Stimulated activated CD4-positive, alpha-beta T cell treated with anti-CD3 and anti-CD28 coated beads, TNF-alpha, amount 100 ng/mL, for 4 hours (primary cell): ENCODE data around the gene MICAL3.
A peak's percentile ranks its signal among the peaks of the same experiment; 100 is the strongest.
"Not testable (repeated sequence)": the region's sequence is repeated elsewhere in the genome, so short reads cannot be mapped to it uniquely, and the experiment has no call there.

Source experiments
- DNase-seq, 3 experiments: peaks; one replicate each; pipeline ENCODE4 v3.0.0-alpha.2; 2020; ENCODE audit warnings: low read depth in 3 of 3

MICAL3 gene, protein sequence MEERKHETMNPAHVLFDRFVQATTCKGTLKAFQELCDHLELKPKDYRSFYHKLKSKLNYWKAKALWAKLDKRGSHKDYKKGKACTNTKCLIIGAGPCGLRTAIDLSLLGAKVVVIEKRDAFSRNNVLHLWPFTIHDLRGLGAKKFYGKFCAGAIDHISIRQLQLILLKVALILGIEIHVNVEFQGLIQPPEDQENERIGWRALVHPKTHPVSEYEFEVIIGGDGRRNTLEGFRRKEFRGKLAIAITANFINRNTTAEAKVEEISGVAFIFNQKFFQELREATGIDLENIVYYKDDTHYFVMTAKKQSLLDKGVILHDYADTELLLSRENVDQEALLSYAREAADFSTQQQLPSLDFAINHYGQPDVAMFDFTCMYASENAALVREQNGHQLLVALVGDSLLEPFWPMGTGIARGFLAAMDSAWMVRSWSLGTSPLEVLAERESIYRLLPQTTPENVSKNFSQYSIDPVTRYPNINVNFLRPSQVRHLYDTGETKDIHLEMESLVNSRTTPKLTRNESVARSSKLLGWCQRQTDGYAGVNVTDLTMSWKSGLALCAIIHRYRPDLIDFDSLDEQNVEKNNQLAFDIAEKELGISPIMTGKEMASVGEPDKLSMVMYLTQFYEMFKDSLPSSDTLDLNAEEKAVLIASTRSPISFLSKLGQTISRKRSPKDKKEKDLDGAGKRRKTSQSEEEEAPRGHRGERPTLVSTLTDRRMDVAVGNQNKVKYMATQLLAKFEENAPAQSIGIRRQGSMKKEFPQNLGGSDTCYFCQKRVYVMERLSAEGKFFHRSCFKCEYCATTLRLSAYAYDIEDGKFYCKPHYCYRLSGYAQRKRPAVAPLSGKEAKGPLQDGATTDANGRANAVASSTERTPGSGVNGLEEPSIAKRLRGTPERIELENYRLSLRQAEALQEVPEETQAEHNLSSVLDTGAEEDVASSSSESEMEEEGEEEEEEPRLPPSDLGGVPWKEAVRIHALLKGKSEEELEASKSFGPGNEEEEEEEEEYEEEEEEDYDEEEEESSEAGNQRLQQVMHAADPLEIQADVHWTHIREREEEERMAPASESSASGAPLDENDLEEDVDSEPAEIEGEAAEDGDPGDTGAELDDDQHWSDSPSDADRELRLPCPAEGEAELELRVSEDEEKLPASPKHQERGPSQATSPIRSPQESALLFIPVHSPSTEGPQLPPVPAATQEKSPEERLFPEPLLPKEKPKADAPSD (N-terminal part only)

DNA sequence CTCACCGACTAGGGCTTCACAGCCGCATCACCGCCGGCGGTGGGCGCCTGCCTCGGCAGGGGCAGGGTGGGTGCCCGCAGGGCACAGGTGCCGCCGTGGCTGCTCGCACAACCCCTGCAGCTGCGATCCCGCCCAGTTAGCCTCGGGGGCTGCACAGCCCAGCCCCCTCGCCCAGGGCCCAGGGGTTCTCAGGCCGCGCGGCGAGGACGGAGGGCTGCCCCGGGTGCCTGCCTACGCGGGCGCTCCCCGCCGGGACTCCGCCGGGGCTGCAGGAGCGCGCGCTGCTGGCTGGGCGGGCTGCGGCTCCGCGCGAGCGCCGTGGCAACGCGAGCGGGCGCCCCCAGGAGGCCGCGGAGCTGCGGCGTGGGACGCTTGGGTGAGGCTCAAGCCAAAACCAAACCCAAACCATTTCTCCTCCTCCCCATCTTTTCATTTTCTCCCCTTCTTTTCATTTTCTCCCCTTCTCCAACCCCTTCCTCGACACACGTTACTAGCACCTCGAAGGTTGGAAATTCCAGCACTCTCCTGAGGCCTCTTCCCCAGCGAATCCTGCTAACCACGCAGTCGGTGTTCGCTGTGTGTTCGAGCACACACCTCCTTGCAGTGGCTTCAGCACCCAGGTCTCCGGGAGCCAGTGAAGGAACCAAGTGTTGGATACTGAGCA, at the start of gene MICAL3:
TSS of gene MICAL3 (minus strand) at position 286 of the 664 bp plus-strand sequence. CDS start 117,749 bp downstream, outside the sequence.
- peak in 2 of 3 experiments; percentile 33 to 36 for DNase-seq

DNA sequence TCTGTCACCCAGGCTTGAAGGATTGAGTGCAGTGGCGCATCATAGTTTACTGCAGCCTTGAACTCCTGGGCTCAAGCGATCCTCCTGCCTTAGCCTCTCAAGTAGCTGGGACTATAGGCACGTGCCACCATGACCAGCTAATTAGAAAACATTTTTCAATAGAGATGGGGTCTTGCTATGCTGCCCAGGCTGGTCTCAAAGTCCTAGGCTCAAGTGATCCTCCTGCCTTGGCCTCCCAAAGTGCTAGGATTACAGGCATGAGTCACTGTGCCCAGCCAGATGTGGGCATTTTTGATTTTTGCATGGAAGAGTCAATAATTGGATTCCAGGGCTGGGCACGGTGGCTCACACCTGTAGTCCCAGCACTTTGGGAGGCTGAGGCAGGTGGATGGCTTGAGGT, 49.6 kb upstream of the MICAL3 start:
- DNase-seq = not testable (repeated sequence)

DNA sequence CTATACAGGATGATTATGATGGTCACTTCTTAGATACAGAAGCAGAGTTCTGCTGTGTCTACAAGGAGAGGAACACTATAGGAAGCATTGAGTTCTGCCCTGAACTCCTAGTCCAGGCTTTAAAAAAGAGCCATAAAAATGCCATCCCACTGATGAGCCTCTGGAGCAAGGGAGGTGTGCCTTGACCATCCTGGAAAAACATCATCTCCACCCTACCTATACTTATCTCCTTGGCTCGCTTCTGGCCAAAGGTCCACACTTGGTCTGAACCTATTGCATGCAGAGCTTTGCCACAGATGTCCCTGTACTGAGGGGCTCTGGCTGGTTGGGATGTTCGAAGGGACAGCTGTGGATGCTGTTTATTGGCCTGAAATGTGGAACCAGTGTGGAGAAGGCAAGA, 49.1 kb upstream of the MICAL3 start:
- no peak for DNase-seq

DNA sequence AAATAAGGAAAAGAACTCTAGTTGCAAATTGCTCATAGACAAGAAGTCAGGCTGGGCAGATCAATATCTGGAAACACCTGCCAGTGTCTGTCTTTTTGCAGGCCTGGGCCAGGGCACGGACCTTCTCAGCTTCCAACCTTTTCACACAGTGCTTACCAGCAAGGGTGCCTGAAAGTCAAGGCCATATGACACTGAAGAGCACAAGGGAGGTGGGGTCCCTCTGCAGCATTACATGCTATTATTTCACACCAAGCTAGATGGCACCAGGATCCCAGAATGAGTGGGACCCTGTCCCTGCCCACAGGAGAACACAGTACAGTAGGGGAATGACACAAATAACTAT, 47.6 kb upstream of the MICAL3 start:
- DNase-seq = no peak

DNA sequence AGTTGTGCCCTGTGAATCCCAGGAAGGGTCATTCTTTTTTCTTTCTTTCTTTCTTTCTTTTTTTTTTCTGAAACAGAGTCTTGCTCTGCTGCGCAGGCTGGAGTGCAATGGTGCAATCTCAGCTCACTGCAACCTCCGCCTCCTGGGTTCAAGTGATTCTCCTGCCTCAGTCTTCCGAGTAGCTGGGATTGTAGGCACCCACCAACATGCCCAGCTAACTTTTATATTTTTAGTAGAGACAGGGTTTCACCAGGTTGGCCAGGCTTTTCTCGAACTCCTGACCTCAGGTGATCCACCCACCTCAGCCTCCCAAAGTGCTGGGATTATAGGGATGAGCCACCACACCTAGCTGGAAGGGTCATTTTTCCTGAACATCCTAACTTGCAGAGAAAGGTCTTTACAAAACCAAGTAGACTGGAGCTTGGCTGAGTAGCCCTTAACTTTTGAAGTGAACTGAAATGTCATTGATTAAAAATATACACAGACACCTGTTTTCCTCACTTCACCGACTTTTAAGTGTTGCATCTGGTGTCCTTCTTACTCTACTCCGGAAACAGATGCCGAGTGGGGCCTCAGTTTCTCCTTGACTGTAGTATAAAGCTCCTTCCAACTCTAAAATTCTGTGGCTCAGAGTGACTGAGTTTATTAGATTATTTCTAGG, 47.1 kb upstream of the MICAL3 start:
- not testable (repeated sequence) for DNase-seq

DNA sequence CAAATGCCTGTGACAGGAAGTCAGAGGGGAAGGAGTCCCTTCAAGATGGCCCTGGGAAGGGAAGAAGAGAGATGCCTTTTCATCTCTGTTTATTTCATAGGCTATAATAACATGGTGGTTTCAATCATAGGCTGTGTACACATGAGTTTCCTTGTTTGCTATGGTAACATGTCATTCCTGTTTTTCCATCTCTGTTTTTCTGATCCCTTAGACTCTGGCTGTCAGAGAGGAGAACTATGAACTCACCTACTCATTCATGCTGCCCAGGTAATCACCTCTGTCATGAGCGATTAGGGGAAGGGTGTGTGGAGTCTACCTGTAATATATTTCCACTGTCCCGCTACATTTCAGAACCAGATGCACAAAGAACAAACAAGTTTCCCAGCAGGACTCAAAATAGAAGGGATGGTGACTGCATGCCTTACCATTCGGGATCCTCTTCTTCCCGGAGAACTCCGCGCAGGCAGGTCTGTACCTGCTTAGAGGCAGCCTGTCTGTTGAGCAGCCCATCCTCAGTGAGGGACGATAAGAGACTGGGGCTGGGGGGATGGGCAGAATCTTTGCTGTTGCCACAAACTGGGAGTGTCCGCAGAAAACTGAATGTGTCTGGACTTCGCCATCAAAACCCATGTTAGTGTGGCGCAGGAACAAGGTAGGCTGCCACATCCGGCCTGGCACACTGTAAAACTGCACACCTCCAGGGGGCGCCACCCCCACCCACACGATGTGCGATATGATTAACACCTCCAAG, 46.4 kb upstream of the MICAL3 start:
- no peak for DNase-seq

DNA sequence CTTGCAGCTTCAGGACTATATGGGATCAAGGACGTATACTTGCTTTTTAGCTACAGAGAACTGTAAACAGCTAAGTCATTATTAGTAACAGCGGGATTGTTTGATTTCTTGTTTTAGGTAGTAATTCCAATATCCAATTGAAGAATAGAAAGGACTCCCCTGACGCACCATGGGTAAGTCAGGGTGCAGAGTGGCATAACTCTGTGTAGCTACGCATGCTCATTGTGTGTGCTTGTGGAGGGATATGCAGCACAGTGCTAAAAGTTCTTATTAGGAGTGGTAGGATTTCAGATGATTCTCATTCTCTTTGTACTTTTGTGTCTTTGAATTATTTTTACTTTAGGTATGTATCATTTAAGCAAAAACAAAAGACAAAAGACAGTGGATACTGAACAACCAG, 45.7 kb upstream of the MICAL3 start:
- no peak for DNase-seq

DNA sequence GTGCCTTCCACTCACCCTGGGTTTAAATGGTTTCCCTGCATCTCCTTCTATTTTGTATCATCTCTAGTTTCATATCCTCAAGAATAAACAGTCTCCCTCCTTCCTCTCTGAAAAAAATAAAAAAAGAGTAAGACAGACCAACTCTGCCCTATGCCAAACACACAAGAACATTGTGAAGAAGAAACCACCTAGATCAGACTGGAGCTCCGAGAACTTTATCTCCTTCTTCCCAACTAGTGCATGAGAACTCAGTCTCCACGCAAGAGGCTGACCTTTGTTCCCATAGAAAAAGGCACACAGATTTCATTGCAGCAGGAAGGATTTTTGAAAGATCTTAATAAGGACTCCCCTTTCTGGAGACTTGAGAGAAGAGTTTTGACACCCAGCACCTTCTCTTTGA, 44.7 kb upstream of the MICAL3 start:
- DNase-seq = no peak

DNA sequence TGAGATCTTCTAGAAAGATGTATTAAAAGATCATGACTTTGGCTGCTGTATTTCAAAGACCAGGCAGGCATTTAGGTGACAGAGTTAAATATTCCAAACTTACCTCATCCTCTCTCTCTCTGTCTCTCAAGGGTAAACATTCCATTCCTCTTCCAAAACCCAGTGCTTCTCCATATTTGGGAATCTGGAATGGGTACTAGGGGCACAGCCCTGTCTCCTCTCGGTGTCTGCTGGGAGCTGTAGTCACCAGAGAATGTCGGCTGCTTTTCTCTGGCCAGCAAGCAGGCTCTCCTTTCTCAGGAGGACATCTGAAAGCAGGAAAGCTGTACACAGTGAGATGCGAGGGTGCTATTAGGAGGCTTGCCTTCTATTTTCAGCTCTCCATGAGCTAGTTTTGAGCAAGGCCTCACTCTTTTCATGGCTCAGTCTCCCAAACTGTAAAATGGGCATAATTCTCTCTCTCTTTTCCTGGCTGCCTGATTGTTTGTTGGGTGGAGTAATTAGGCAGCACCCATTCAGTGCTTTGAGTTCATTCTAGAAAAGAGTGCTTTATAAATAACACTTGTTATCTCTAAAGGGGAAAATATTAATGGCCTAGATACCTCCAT, 44.1 kb upstream of the MICAL3 start:
- no peak for DNase-seq

DNA sequence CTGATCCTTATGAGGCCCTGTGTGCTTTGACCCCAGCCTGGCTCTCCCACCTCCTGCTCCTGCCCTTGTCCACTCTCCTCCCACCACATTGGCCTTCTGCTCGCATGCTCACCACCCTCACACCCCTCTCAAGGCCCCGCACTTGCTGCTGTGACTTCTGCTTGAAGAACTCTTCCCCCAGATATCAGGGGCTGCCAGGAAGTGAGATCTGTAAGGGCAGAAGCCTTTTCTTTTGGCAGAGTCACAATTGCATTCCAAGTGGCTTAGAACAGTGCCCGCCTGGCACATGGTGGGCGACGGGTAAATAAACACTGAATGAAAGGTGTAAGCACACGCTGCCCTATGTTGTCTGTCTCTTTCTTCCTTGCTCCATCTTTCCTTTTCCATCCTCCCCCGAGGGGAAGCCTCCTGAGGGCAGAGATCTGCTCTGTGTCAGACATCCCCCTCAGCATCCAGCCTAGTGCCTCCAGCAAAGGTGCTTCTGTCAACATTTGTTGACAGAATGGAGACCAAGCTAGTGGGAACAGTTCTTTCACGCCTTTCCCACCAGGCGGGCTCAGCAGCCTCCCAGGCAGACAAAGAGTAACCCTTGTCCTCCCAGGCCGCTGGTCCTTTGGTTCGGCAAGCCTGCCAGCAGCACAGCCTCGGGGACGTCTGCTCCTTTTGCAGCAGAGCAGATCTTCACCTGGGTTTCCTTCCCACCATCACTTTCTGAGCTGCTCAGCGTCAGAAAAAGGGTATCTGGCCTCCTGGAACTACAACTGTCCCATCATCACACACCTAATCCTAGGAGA, 43.4 kb upstream of the MICAL3 start:
- no peak for DNase-seq

DNA sequence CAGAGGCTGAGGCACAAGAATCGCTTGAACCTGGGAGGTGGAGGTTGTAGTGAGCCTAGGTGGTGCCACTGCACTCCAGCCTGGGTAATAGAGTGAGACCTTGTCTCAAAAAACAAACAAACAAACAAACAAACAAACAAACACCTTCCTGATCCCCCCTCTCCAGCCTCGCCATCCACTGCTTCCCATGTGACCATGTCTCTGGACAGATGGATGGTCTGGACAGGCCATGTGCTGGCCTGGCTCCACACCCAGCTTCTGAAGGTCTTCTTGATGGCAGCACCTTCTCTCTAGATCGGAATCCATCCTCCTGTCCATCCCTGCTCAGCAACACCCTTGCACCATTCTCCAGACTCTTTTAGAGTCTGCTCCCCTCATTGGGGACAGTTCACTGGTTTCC, 42.8 kb upstream of the MICAL3 start:
- DNase-seq = no peak

DNA sequence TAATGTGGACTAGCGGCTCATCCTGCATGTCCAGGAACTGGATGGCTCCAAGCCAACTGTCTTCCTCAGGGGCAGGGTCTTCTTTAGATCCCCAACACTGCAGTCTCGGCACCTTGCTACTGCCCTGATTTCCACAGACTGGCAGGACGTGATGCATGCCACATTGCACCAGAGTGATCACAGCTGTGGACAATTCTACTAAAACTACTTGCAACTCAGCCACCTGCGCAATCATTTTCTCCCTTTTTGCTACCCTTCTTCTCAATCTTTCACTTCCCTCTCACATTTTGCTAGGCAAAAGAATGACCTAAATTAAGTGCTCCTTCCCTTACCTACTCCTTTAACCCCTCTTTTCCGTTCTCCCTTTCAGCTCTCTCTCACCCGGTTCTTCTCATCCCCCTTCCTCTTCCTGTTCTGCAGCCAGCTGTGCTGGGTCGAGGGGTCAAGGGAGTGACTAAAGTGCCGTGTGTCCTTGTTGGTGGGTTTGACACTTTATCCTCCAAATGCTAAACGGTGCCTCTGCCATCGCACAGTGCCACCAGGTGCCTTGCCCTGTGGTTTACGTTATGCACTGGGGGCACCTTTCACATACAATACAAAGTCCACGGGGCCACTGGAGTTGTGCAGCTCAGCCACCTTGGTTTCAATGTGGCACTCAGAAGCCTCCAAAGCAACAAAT, 42.0 kb upstream of the MICAL3 start:
- DNase-seq = no peak

DNA sequence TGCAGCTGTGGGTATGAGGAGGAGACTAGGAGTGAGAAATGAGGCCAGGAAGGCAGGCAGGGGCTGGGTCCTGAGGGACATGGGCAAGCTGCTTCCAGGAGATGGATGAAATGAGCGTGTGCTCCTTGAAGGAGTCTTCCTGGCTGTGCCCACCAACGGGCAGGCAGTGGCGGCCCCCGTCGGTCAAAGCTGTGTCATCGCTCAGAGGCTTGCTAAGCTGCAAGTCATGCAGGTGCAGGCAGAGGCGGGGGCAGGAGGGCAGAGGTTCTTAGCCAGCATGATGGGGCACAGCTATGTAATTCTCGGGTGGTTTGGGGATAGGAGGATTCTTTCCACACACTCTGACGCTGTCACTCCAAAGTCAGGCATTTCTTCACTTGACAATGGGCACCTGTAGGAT, 40.9 kb upstream of the MICAL3 start:
- DNase-seq = no peak

DNA sequence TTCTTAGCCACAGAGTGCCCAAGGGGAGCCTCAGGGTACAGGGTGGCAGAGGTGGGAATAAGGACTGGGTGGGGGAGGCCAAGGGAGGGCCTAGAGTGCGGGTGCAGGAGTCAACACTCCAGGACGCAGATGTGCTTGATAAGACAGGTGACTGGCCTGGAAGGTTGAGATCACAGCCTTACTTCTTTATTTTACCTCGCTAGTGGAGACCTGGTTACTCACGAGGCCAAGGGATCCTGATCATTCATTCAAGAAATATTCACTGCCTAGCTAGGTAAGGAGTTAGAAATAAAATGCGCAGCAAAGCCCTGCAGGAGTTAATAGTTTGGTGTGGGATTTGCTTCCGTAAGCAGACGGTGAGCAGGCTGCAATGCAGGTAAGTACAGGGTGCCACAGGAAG, 40.3 kb upstream of the MICAL3 start:
- no peak for DNase-seq

DNA sequence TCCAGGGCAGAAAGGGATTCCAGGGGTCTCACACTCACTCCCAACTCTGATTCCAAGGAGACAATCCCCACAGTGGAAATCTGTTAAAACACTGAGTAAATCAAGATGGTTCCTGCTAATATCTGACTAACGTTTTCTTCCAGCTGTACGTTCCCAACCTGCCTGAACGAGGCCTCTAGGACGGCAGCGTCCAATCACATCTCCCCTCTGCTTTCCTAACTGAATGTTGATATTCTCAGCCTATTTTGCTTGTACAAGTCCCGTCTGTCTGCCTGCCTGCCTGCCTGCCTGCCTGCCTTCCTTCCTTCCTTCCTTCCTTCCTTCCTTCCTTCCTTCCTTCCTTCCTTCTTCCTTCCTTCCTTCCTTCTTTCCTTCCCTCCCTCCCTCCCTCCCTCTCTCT, 39.4 kb upstream of the MICAL3 start:
- not testable (repeated sequence) for DNase-seq

DNA sequence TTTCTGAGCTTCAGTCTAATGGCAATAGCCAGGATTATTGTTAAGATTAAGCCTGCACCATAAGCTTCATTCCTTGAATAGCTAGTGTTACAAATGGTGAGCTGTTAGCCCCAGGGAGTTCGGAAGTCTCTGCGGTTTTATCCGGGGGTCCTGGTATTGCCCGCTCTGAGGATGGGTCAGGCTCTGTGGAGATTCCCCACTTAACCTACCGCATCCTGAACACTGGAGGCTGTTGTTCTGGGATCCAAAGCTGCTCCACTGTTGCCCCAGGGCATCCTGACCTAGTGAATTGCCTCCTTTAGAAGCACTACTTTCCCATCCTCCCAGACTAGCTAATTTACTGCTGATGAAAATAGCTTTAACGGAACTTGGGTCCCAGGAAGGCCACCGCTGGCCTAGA, 38.9 kb upstream of the MICAL3 start:
- DNase-seq = no peak

DNA sequence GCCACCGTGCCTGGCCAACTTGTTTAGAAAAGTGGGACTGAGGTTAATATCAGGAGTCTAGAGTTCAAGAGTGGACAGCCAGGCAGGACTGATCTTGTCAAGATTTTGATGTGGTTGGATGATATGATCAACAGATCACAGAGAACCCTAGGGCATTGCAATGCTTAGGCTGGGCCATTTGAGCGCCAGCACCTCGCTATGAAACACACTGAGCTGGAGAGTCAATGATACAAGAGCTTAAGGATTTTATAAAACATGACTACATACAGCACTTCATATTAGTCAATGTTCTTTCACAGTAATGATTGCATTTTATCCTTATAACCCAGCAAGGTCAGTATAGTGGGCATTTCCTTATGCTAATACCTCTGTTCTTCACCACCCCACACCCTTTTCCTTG, 38.1 kb upstream of the MICAL3 start:
- DNase-seq = no peak
